OCI-LY1 (cell line): ENCODE measurements around the gene USP53.

ENCODE experiments used
- H2AFZ ChIP-seq: fragments of 200-600 bp; sonication (generic), shearing (Covaris generic); 2 replicates; pipeline ENCODE4 v1.6.0; 2014; ENCODE audit warnings: antibody characterized with exemption, mild to moderate bottlenecking, low read length
- H3F3A ChIP-seq: fragments of 200-600 bp; sonication (generic), shearing (Covaris generic); 2 replicates; pipeline ENCODE4 v1.6.0; 2014; ENCODE audit warnings: mild to moderate bottlenecking, antibody characterized with exemption, low read length, moderate library complexity; ENCODE audit not compliant: insufficient read depth
- H3K27ac ChIP-seq: fragments of 200-600 bp; sonication (generic); 2 replicates; pipeline ENCODE4 v1.5.1; 2014; ENCODE audit warnings: low read length, mixed run types, mild to moderate bottlenecking, low read depth; ENCODE audit not compliant: poor library complexity, severe bottlenecking
- H3K27me3 ChIP-seq: fragments of 200-600 bp; sonication (generic); 2 replicates; pipeline ENCODE4 v1.6.0; 2014; ENCODE audit warnings: antibody characterized with exemption, mild to moderate bottlenecking, low read length, moderate library complexity; ENCODE audit not compliant: insufficient read depth
- H3K36me3 ChIP-seq: fragments of 200-600 bp; sonication (generic); 2 replicates; pipeline ENCODE4 v1.6.1; 2014; ENCODE audit warnings: mild to moderate bottlenecking, antibody characterized with exemption, low read length, moderate library complexity, mixed read lengths; ENCODE audit not compliant: insufficient read depth
- H3K4me1 ChIP-seq: fragments of 200-600 bp; sonication (generic); 2 replicates; pipeline ENCODE4 v1.5.1; 2014; ENCODE audit warnings: mild to moderate bottlenecking, low read length, moderate library complexity; ENCODE audit not compliant: insufficient read depth, severe bottlenecking
- H3K4me2 ChIP-seq: fragments of 200-600 bp; sonication (generic), shearing (Covaris generic); 2 replicates; pipeline ENCODE4 v1.6.1; 2014; ENCODE audit warnings: low read length
- H3K4me3 ChIP-seq: fragments of 200-600 bp; sonication (generic); 2 replicates; pipeline ENCODE4 v1.5.1; 2014; ENCODE audit warnings: low read length, low read depth, mild to moderate bottlenecking, mixed read lengths; ENCODE audit not compliant: poor library complexity, severe bottlenecking
- H3K79me2 ChIP-seq: fragments of 200-600 bp; shearing (Covaris generic); 2 replicates; pipeline ENCODE4 v1.6.1; 2016; ENCODE audit warnings: mixed run types, low read length, mixed read lengths; ENCODE audit not compliant: insufficient read depth
- H3K9ac ChIP-seq: fragments of 200-600 bp; sonication (generic), shearing (Covaris generic); 2 replicates; pipeline ENCODE4 v1.6.1; 2014; ENCODE audit warnings: mild to moderate bottlenecking, low read length, mixed read lengths
- H3K9me2 ChIP-seq: fragments of 200-600 bp; sonication (generic), shearing (Covaris generic); 2 replicates; pipeline ENCODE4 v1.6.1; 2014; ENCODE audit warnings: low read depth, mild to moderate bottlenecking, low read length, mixed read lengths
- H3K9me3 ChIP-seq: fragments of 200-600 bp; shearing (Covaris generic); 2 replicates; pipeline ENCODE4 v1.6.1; 2014; ENCODE audit warnings: low read length, mixed read lengths
- H4K20me1 ChIP-seq: fragments of 200-600 bp; sonication (generic), shearing (Covaris generic); 2 replicates; pipeline ENCODE4 v1.6.0; 2016; ENCODE audit warnings: mild to moderate bottlenecking, low read length; ENCODE audit not compliant: insufficient read depth
- CTCF ChIP-seq: fragments of 200-600 bp; sonication (generic), shearing (Covaris generic); IDR thresholded peaks from 2 replicates; pipeline ENCODE4 v1.5.1; 2017; ENCODE audit warnings: mild to moderate bottlenecking, antibody characterized with exemption, low read length, moderate library complexity, mixed read lengths
- EZH2 ChIP-seq: fragments of 200-600 bp; sonication (generic), shearing (Covaris generic); IDR thresholded peaks from 2 replicates; pipeline ENCODE4 v1.8.0; 2017; ENCODE audit warnings: borderline replicate concordance, mixed run types, mild to moderate bottlenecking, antibody characterized with exemption, low read length, moderate library complexity, mixed read lengths

The USP53 gene

GRCh38 chr4:119300101-119300978, 87.8 kb downstream of the USP53 start:
- H3K79me2 ChIP-seq = peaks cover 13% of the 10 kb centered on the region
- peak overlapping the region; percentile 81 for H3K9ac ChIP-seq
- H4K20me1 ChIP-seq = no peaks in the 10 kb centered on the region
- H3K27ac ChIP-seq = peak overlapping the region; percentile 80
- TF ChIP-seq CTCF (peak; percentile 36; the same call in 1 of the 2 replicates), EZH2 (no peak)
- H2AFZ ChIP-seq = peak overlapping the region; percentile 91
- no peaks in the 10 kb centered on the region for H3K27me3 ChIP-seq
- H3K9me2 ChIP-seq = no peaks in the 10 kb centered on the region
- H3K4me3 ChIP-seq = peak overlapping the region; percentile 75
- peaks cover 27% of the 10 kb centered on the region for H3K4me1 ChIP-seq
- H3F3A ChIP-seq = no peaks in the 10 kb centered on the region
- peak overlapping the region; percentile 93 for H3K4me2 ChIP-seq
- H3K9me3 ChIP-seq = no peaks in the 10 kb centered on the region
- peaks cover 32% of the 10 kb centered on the region for H3K36me3 ChIP-seq

DNA sequence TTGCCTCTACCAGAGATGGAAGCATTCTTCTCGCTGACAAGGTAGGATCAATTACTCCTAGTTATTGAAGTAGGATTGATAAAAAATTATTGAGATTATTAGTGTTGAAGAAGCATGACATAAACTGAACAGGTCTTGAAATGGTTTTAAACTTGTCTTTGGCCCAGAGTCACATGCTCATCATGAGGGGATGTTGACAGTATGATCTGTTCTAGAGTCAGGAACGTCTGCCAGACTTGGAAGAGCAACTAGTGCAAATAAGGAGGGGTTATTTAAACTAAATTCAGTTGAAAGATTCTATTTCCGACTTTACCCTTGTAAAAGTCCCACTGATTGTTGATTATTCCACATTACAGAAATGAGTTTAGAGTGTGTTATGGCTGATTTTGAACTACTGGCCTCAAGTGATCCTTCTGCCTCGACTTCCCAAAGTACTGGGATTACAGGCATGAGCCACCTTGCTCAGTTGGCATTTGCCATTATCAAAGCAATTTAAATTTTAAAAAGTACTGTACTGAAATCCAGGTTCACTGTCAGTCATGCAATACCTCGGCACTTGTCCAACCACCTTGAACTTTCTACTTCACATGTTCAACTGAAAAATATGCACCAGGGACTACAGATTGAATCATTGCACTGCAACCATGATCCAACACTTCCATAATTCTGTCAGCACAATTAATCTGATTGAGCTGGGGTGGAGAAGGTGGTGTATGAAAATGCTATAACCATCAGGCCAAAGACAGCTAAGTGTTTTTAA, 89.7 kb downstream of the USP53 start:
- no peaks in the 10 kb centered on the region for H3K27me3 ChIP-seq
- no peak overlapping the region for H3K9ac ChIP-seq
- no peaks in the 10 kb centered on the region for H4K20me1 ChIP-seq
- H3F3A ChIP-seq = no peaks in the 10 kb centered on the region
- H3K4me2 ChIP-seq = no peak overlapping the region
- TF ChIP-seq EZH2 = no peak
- TF ChIP-seq CTCF = no peak
- H3K4me1 ChIP-seq = peaks cover 27% of the 10 kb centered on the region
- no peak overlapping the region for H3K27ac ChIP-seq
- H3K9me2 ChIP-seq = no peaks in the 10 kb centered on the region
- peaks cover 13% of the 10 kb centered on the region for H3K79me2 ChIP-seq
- H3K9me3 ChIP-seq = no peaks in the 10 kb centered on the region
- H3K4me3 ChIP-seq = no peak overlapping the region
- no peak overlapping the region for H2AFZ ChIP-seq
- H3K36me3 ChIP-seq = peaks cover 14% of the 10 kb centered on the region

DNA sequence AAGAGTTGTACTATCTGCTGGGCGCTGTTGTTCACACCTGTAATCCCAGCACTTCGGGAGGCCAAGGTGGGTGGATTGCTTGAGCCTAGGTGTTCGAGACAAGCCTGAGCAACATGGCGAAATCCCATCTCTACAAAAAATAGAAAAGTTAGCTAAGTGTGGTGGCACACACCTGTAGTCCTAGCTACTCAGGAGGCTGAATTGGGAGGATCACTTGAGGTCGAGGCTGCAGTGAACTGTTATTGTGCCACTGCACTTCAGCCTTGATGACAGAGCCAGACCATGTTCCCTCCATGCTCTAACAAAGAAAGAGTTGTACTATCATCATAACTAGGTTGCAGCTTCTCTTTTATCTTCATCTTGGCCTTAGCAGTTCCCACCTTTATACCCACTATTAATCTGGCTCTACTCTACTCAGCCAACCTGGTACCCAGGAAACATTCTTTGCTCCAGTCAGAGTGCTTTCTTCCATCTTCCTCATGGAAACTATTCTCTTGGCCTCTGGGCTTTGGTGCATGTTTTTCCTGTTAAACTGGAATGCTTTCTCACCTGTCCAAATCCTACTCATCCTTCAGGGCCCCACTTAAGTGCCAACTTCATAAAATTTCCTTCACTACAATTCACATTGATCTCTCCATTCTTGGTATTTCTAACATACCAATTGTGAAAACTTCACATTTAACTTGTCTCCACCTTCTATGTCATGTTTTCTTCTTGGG, 91.2 kb downstream of the USP53 start:
- Histone ChIP-seq H2AFZ (no peak overlapping the region), H3K4me1 (peaks cover 18% of the 10 kb centered on the region), H4K20me1 (no peaks in the 10 kb centered on the region), H3K9ac (no peak overlapping the region), H3K27ac (no peak overlapping the region), H3K79me2 (peaks cover 9% of the 10 kb centered on the region), H3K9me3 (no peaks in the 10 kb centered on the region), H3K4me2 (no peak overlapping the region), H3K27me3 (no peaks in the 10 kb centered on the region), H3F3A (no peaks in the 10 kb centered on the region), H3K9me2 (no peaks in the 10 kb centered on the region), H3K36me3 (no peaks in the 10 kb centered on the region), H3K4me3 (no peak overlapping the region)
- TF ChIP-seq EZH2 (no peak), CTCF (no peak)
